NCI-H2171 (cell line): ENCODE data around the gene MRPL20.
"Not testable (repeated sequence)": the region's sequence is repeated elsewhere in the genome, so short reads cannot be mapped to it uniquely, and the experiment has no call there.

ENCODE experiments used
- DNase-seq: peaks from one replicate; lab custom pipeline; 2025; lab: John Stamatoyannopoulos, UW

Gene MRPL20

GRCh38 chr1:1385339-1385738 lies 21.8 kb downstream of the MRPL20 start:
- not testable (repeated sequence) for DNase-seq

GRCh38 chr1:1381294-1381693 lies 25.8 kb downstream of the MRPL20 start:
- DNase-seq: no peak

- DNase-seq: no peak
These were observed 26.2 kb downstream of the MRPL20 start for GRCh38 chr1:1380860-1381259.

GRCh38 chr1:1377540-1378205 lies 29.4 kb downstream of the MRPL20 start:
- no peak for DNase-seq

GRCh38 chr1:1376551-1377226 lies 30.4 kb downstream of the MRPL20 start:
- DNase-seq: no peak

- peak; percentile 100 for DNase-seq
These were observed 32.0 kb downstream of the MRPL20 start, which contains the start of gene AURKAIP1 for GRCh38 chr1:1374929-1375662. Gene AURKAIP1, minus strand, starts transcription at chr1:1375207. Its CDS starts 451 bp downstream, at chr1:1374756.

GRCh38 chr1:1374589-1374928 lies 32.5 kb downstream of the MRPL20 start:
- no peak for DNase-seq

GRCh38 chr1:1373815-1374588 lies 33.1 kb downstream of the MRPL20 start:
- DNase-seq: no peak

- DNase-seq: no peak
These were observed 33.9 kb downstream of the MRPL20 start for GRCh38 chr1:1373051-1373814.

GRCh38 chr1:1371746-1372711 lies 35.1 kb downstream of the MRPL20 start:
- DNase-seq: peak; percentile 57

GRCh38 chr1:1371364-1371745 lies 35.7 kb downstream of the MRPL20 start:
- DNase-seq: no peak

- no peak for DNase-seq
These were observed 36.3 kb downstream of the MRPL20 start for GRCh38 chr1:1370771-1371300.

GRCh38 chr1:1370094-1370493 lies 37.0 kb downstream of the MRPL20 start:
- not testable (repeated sequence) for DNase-seq

- no peak for DNase-seq
These were observed 39.8 kb downstream of the MRPL20 start for GRCh38 chr1:1367315-1367714.

GRCh38 chr1:1366699-1367066 lies 40.4 kb downstream of the MRPL20 start:
- no peak for DNase-seq

- DNase-seq: no peak
These were observed 41.0 kb downstream of the MRPL20 start for GRCh38 chr1:1365875-1366698.

- DNase-seq: no peak
These were observed 42.8 kb downstream of the MRPL20 start for GRCh38 chr1:1364266-1364665.

- no peak for DNase-seq
These were observed 45.1 kb downstream of the MRPL20 start for GRCh38 chr1:1361982-1362423.
